ENCODE data around the gene RUBCN. TPM values are rescaled to one million over a fixed set of nuclear protein-coding genes. Genes with fewer than 3 reads are reported as not detected.
"Not testable (repeated sequence)": the region's sequence is repeated elsewhere in the genome, so short reads cannot be mapped to it uniquely, and the experiment has no call there.

Gene RUBCN
- total RNA-seq, 1 experiment from 2014 or later: 25.6 TPM

GRCh38 chr3:197654090-197654997 lies 82.4 kb downstream of the RUBCN start:
- POLR2A ChIA-PET (ENCODE audit: low non-redundant PET); CTCF ChIA-PET; H3K4me3 ChIP-seq (ENCODE audit: low read depth, low read length, poor library complexity, severe bottlenecking); BruUV-seq (replicated peaks); H3K4me1 ChIP-seq (ENCODE audit: insufficient read depth, low read length, poor library complexity, severe bottlenecking); DNase-seq (ENCODE audit: low spot score); H3K36me3 ChIP-seq (ENCODE audit: insufficient read depth, low read length, poor library complexity, severe bottlenecking); H3K27ac ChIP-seq (ENCODE audit: low read depth, low read length, poor library complexity, severe bottlenecking); H3K27me3 ChIP-seq (replicated peaks; ENCODE audit: insufficient read depth, low read depth, low read length, poor library complexity); intact Hi-C loops (cut with micrococcal nuclease; ENCODE audit: unreplicated experiment); H3K9me3 ChIP-seq (ENCODE audit: low read depth, low read length, poor library complexity, severe bottlenecking): not testable (repeated sequence)

- H3K9me3 ChIP-seq (ENCODE audit: low read depth, low read length, poor library complexity, severe bottlenecking); BruUV-seq (replicated peaks); H3K4me3 ChIP-seq (ENCODE audit: low read depth, low read length, poor library complexity, severe bottlenecking); POLR2A ChIA-PET (ENCODE audit: low non-redundant PET); H3K4me1 ChIP-seq (ENCODE audit: insufficient read depth, low read length, poor library complexity, severe bottlenecking); H3K27me3 ChIP-seq (replicated peaks; ENCODE audit: insufficient read depth, low read depth, low read length, poor library complexity); H3K27ac ChIP-seq (ENCODE audit: low read depth, low read length, poor library complexity, severe bottlenecking); H3K36me3 ChIP-seq (ENCODE audit: insufficient read depth, low read length, poor library complexity, severe bottlenecking); CTCF ChIA-PET; intact Hi-C loops (cut with micrococcal nuclease; ENCODE audit: unreplicated experiment); DNase-seq (ENCODE audit: low spot score): not testable (repeated sequence)
Observed at GRCh38 chr3:197652860-197653259, 83.8 kb downstream of the RUBCN start.

GRCh38 chr3:197647649-197648048 lies 89.1 kb downstream of the RUBCN start:
- H3K9me3 ChIP-seq (ENCODE audit: low read depth, low read length, poor library complexity, severe bottlenecking); H3K27ac ChIP-seq (ENCODE audit: low read depth, low read length, poor library complexity, severe bottlenecking); H3K36me3 ChIP-seq (ENCODE audit: insufficient read depth, low read length, poor library complexity, severe bottlenecking); CTCF ChIA-PET; H3K27me3 ChIP-seq (replicated peaks; ENCODE audit: insufficient read depth, low read depth, low read length, poor library complexity); H3K4me1 ChIP-seq (ENCODE audit: insufficient read depth, low read length, poor library complexity, severe bottlenecking); POLR2A ChIA-PET (ENCODE audit: low non-redundant PET); DNase-seq (ENCODE audit: low spot score); BruUV-seq (replicated peaks); H3K4me3 ChIP-seq (ENCODE audit: low read depth, low read length, poor library complexity, severe bottlenecking); intact Hi-C loops (cut with micrococcal nuclease; ENCODE audit: unreplicated experiment): not testable (repeated sequence)

GRCh38 chr3:197647191-197647590 lies 89.5 kb downstream of the RUBCN start:
- H3K36me3 ChIP-seq (ENCODE audit: insufficient read depth, low read length, poor library complexity, severe bottlenecking); intact Hi-C loops (cut with micrococcal nuclease; ENCODE audit: unreplicated experiment); H3K27me3 ChIP-seq (replicated peaks; ENCODE audit: insufficient read depth, low read depth, low read length, poor library complexity); BruUV-seq (replicated peaks); CTCF ChIA-PET; DNase-seq (ENCODE audit: low spot score); H3K27ac ChIP-seq (ENCODE audit: low read depth, low read length, poor library complexity, severe bottlenecking); H3K9me3 ChIP-seq (ENCODE audit: low read depth, low read length, poor library complexity, severe bottlenecking); POLR2A ChIA-PET (ENCODE audit: low non-redundant PET); H3K4me3 ChIP-seq (ENCODE audit: low read depth, low read length, poor library complexity, severe bottlenecking); H3K4me1 ChIP-seq (ENCODE audit: insufficient read depth, low read length, poor library complexity, severe bottlenecking): not testable (repeated sequence)

- BruUV-seq (replicated peaks): not testable (repeated sequence)
Observed at GRCh38 chr3:197646294-197646693, 90.4 kb downstream of the RUBCN start.

GRCh38 chr3:197637556-197637955 lies 99.1 kb downstream of the RUBCN start:
- POLR2A ChIA-PET (ENCODE audit: low non-redundant PET); H3K27ac ChIP-seq (ENCODE audit: low read depth, low read length, poor library complexity, severe bottlenecking); H3K4me3 ChIP-seq (ENCODE audit: low read depth, low read length, poor library complexity, severe bottlenecking); H3K27me3 ChIP-seq (replicated peaks; ENCODE audit: insufficient read depth, low read depth, low read length, poor library complexity); CTCF ChIA-PET; BruUV-seq (replicated peaks); H3K36me3 ChIP-seq (ENCODE audit: insufficient read depth, low read length, poor library complexity, severe bottlenecking); intact Hi-C loops (cut with micrococcal nuclease; ENCODE audit: unreplicated experiment); H3K4me1 ChIP-seq (ENCODE audit: insufficient read depth, low read length, poor library complexity, severe bottlenecking); DNase-seq (ENCODE audit: low spot score); H3K9me3 ChIP-seq (ENCODE audit: low read depth, low read length, poor library complexity, severe bottlenecking): not testable (repeated sequence)

More at GRCh38 chr3:197646294-197646693, 90.4 kb downstream of the RUBCN start:
- H3K36me3 ChIP-seq (ENCODE audit: insufficient read depth, low read length, poor library complexity, severe bottlenecking); H3K27ac ChIP-seq (ENCODE audit: low read depth, low read length, poor library complexity, severe bottlenecking); intact Hi-C loops (cut with micrococcal nuclease; ENCODE audit: unreplicated experiment); H3K27me3 ChIP-seq (replicated peaks; ENCODE audit: insufficient read depth, low read depth, low read length, poor library complexity); H3K4me3 ChIP-seq (ENCODE audit: low read depth, low read length, poor library complexity, severe bottlenecking); H3K4me1 ChIP-seq (ENCODE audit: insufficient read depth, low read length, poor library complexity, severe bottlenecking); DNase-seq (ENCODE audit: low spot score); POLR2A ChIA-PET (ENCODE audit: low non-redundant PET); H3K9me3 ChIP-seq (ENCODE audit: low read depth, low read length, poor library complexity, severe bottlenecking); CTCF ChIA-PET: not testable (repeated sequence)
